GM18868 (cell line): ENCODE measurements around the gene FBL.
"Not testable (repeated sequence)": the region's sequence is repeated elsewhere in the genome, so short reads cannot be mapped to it uniquely, and the experiment has no call there.

ENCODE experiments used
- ATAC-seq: cut with Tn5 transposase; IDR thresholded peaks from one replicate; pipeline ENCODE4 v1.9.1; 2021; ENCODE audit warnings: mild to moderate bottlenecking, moderate library complexity; ENCODE audit not compliant: unreplicated experiment

The FBL gene

DNA sequence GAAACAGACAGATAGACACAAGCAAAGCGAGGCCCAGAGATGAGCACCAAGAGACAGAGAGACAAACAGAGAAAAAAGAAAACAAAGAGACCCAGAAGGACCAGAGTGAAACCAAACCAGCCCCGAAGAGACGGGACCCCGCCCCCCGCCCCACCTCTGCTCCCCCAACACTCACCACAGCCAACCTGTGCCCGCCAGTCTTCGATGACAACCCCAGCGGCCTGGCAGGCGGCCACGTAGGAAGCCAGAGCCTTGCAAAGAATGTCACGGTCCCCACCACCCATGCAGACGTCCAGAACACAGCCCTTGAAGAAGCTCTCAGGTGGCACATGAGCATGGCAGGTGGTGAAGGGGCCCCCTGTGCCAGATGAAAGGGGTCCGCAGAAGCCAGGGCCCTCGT is 31.3 kb upstream of the FBL start:
- ATAC-seq, result not testable (repeated sequence)

- ATAC-seq, result not testable (repeated sequence)
Measured at GRCh38 chr19:39876486-39876885, 30.3 kb upstream of the FBL start.

- not testable (repeated sequence) for ATAC-seq
Measured at GRCh38 chr19:39875401-39875864, 29.3 kb upstream of the FBL start.

DNA sequence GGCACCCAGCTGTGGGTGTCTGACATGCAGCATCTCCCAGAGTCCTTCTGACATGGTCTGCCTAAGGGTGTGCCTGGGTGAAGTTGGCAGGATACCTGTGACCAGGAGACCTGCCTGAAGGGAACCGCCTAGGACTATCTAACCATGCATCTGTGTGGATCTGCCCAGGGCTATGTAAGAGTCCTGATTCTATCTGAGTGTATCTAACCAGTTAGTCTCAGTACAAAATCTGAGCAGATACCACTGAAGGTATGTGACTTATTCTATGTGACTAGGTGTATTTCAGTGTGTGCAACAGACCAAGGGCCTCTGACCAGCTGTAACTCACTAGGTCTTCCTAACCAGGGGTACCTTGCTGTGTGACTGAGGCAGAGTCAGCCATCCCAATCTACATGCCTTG is 28.2 kb upstream of the FBL start:
- ATAC-seq, result no peak

DNA sequence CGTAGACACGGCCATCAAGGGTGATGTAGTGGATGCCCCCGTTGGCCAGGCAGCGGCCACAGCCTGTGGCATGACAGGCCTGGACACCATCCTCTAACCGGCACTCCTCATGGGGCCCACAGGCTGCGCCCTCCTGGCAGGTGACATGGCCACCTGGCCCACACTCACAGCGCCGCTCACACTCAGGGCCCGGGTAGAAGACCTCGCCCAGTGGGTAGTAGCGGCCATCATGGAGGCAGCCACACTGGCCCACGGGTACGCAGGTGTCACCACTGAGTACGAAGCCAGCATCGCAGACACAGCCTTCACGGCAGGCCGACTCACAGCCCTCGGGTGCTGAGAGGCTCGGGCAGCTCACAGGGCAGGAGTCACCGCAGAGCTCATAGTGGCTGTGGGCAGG is 27.2 kb upstream of the FBL start:
- ATAC-seq, result no peak

GRCh38 chr19:39871886-39872866 is 26.0 kb upstream of the FBL start:
- ATAC-seq, result no peak

DNA sequence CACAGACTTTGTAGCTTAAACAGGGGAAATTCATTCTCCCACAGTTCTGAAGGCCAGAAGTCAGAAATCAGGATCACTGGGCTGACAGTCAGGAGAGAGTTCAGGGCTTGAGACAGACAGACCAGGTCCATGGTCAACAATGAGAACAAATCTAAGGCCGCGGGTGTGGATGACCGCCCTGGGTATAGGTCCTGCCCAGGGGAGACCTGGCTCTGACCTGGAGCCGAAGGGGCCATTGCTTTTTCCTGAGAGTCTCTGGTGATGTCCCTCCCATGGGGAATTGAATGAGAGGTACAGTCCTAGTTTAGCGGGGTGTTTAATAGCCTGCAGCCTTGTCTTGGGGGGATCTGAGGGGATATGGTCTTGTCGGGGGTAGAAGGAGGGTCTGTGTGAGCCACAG is 25.2 kb upstream of the FBL start:
- ATAC-seq, result no peak

- ATAC-seq, result no peak
Measured at GRCh38 chr19:39870171-39870971, 24.2 kb upstream of the FBL start.

GRCh38 chr19:39867952-39868351 is 21.8 kb upstream of the FBL start:
- no peak for ATAC-seq

GRCh38 chr19:39867133-39867532 is 21.0 kb upstream of the FBL start:
- ATAC-seq, result no peak

DNA sequence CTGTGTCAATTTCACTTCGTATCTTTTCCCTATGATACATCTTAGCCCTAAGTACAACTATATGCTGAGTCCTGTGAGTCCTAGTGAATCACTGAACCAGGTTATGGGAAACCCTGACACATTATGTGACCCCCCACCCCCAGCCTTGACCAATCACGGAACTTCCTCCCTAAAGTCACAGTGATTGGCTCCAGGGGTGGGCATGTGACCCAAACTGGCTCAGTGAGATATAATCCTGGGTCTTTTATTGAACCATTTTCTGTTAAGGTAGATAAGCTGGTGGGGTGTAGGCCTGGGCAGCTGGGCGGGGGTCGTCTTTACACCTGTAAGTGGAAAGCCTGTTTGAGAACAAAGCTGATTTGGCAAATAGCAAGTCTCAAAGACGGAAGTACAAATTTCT is 19.8 kb upstream of the FBL start:
- no peak for ATAC-seq

GRCh38 chr19:39865186-39865585 is 19.0 kb upstream of the FBL start:
- ATAC-seq, result no peak

- no peak for ATAC-seq
Measured at GRCh38 chr19:39864118-39864517, 17.9 kb upstream of the FBL start.

GRCh38 chr19:39858541-39858940 is 12.4 kb upstream of the FBL start:
- ATAC-seq, result no peak

DNA sequence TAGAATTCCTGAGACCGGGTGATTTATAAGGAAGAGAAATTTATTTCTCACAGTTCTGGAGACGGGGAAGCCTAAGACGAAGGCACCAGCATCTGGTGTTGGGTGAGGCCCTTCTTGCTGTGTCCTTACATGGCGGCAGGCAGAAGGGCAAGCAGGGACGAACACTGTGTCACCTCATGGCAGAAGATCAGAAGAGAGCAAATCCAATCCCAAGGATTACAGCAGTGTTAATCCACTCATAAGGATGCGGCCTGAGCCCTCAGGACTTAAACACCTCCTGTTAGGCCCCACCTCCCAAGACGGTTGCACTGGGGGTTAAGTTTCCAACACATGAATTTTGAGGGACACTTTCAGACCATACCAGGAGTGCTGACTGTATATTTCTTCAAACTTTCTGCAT is 6.7 kb upstream of the FBL start:
- no peak for ATAC-seq

GRCh38 chr19:39850892-39851291 is 4.7 kb upstream of the FBL start:
- no peak for ATAC-seq

GRCh38 chr19:39848392-39848791 is 2.2 kb upstream of the FBL start:
- no peak for ATAC-seq

- no peak for ATAC-seq
Measured at GRCh38 chr19:39847525-39847924, 1.3 kb upstream of the FBL start.

DNA sequence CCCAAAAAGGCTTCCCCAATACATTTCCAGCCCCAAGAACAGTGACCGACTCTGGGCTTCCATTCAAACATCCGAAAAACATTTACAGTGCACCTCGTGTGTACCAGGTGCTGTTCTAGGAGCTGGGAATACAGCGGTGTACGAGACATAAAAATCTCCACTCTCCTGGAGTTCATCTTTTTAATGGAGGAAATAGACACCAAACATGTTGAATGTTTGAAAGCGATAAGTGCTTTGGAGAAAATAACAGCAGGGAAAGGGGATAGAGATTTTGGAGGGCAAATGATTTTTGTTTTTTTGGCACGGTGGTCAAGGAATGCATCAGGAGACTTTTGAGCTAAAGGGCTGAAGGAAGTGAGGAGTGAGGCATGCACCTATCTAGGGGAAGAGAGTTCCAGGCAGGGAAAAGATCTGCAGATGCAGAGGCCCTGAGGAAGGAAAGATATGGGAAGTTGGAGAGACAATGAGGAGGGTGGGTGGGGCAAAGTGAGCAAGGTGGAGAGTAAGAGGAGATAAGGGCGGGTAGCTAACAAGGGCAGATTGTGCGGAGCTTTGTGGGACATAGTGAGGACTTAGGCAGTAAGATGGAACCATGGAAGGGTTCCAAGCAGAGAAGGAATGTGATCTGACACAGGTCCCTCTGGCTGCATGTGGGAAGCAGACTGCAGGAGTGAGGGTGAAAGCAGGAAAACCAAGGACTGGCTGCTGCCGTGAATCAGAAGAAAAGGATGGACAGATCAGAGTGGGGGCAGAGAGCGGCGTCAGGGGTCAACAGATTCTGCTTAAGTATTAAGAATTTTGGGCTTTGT is 703 bp upstream of the FBL start:
- ATAC-seq, result no peak

GRCh38 chr19:39845584-39845932 is 621 bp downstream of the FBL start:
- no peak for ATAC-seq

GRCh38 chr19:39845172-39845571 is 1.0 kb downstream of the FBL start:
- no peak for ATAC-seq
